NCI-H345 treated with DMSO at 0.1 percent for 48 hours (cell line): Measurements from ENCODE around the gene USP17L22.
"Not testable (repeated sequence)": the region's sequence is repeated elsewhere in the genome, so short reads cannot be mapped to it uniquely, and the experiment has no call there.

Experiments
- DNase-seq: peaks from one replicate; lab custom pipeline; 2025; ENCODE audit not compliant: unreplicated experiment; lab: John Stamatoyannopoulos, UW

Gene USP17L22

GRCh38 chr4:9267319-9267718, at the start of gene USP17L22:
Gene USP17L22, plus strand, starts transcription at chr4:9267619. Its CDS starts 0 bp downstream, at chr4:9267619.
- DNase-seq = not testable (repeated sequence)

- DNase-seq = not testable (repeated sequence)
These were observed 47.6 kb upstream of the USP17L22 start, which contains the start of gene USP17L12 for GRCh38 chr4:9219852-9220251. Gene USP17L12, plus strand, starts transcription at chr4:9220152. Its CDS starts 0 bp downstream, at chr4:9220152.

GRCh38 chr4:9224596-9224995, 42.8 kb upstream of the USP17L22 start, which contains the start of gene USP17L13:
Gene USP17L13, plus strand, starts transcription at chr4:9224896. Its CDS starts 0 bp downstream, at chr4:9224896.
- not testable (repeated sequence) for DNase-seq

GRCh38 chr4:9230249-9230648, 37.2 kb upstream of the USP17L22 start:
- DNase-seq = not testable (repeated sequence)

GRCh38 chr4:9234085-9234484, 33.3 kb upstream of the USP17L22 start, which contains the start of gene USP17L15:
Gene USP17L15, plus strand, starts transcription at chr4:9234385. Its CDS starts 0 bp downstream, at chr4:9234385.
- DNase-seq = not testable (repeated sequence)

- DNase-seq = not testable (repeated sequence)
These were observed 29.0 kb upstream of the USP17L22 start for GRCh38 chr4:9238461-9238860.

GRCh38 chr4:9243579-9243978, 23.8 kb upstream of the USP17L22 start, which contains the start of gene USP17L17:
Gene USP17L17, plus strand, starts transcription at chr4:9243879. Its CDS starts 0 bp downstream, at chr4:9243879.
- not testable (repeated sequence) for DNase-seq

- not testable (repeated sequence) for DNase-seq
These were observed 19.3 kb upstream of the USP17L22 start, which contains the start of gene USP17L18 for GRCh38 chr4:9247953-9248680. Gene USP17L18, plus strand, starts transcription at chr4:9248630. Its CDS starts 0 bp downstream, at chr4:9248630.

- not testable (repeated sequence) for DNase-seq
These were observed 14.3 kb upstream of the USP17L22 start, which contains the start of gene USP17L19 for GRCh38 chr4:9253078-9253477. Gene USP17L19, plus strand, starts transcription at chr4:9253378. Its CDS starts 0 bp downstream, at chr4:9253378.

GRCh38 chr4:9257824-9258223, 9.6 kb upstream of the USP17L22 start, which contains the start of gene USP17L20:
Gene USP17L20, plus strand, starts transcription at chr4:9258124. Its CDS starts 0 bp downstream, at chr4:9258124.
- not testable (repeated sequence) for DNase-seq

- not testable (repeated sequence) for DNase-seq
These were observed 4.8 kb upstream of the USP17L22 start, which contains the start of gene USP17L21 for GRCh38 chr4:9262572-9262971. Gene USP17L21, plus strand, starts transcription at chr4:9262872. Its CDS starts 0 bp downstream, at chr4:9262872.

GRCh38 chr4:9271719-9272118, 4.3 kb downstream of the USP17L22 start:
- not testable (repeated sequence) for DNase-seq
